ENCODE measurements around the gene ZRANB3. TPM values are rescaled to one million over a fixed set of nuclear protein-coding genes. Genes with fewer than 3 reads are reported as not detected.

ZRANB3 gene
- total and polyA plus RNA-seq, 10 of the 15 experiments (the other 5 are each of a cell fraction or from before 2014, with no cell fraction given), result 5.6 to 11.4 (median 9.9) TPM

- Histone ChIP-seq H2AFZ (ENCODE audit: control insufficient read depth, low read depth, low read length) (no peak overlapping the region), H3K79me2 (ENCODE audit: control insufficient read depth, insufficient read depth, low read length) (no peaks in the 10 kb centered on the region), H3K4me1 (ENCODE audit: control insufficient read depth, insufficient read depth, low read length) (no peaks in the 10 kb centered on the region), H3K36me3 (ENCODE audit: control insufficient read depth in 2 of 2, insufficient read depth in 2 of 2, low read length in 1 of 2) (peaks cover 0 to 2% of the 10 kb centered on the region in 2 experiments; a peak in 2 of 4 replicates), H3K4me2 (ENCODE audit: control insufficient read depth, insufficient read depth) (no peak overlapping the region), H3K27ac (ENCODE audit: control insufficient read depth, insufficient read depth) (no peak overlapping the region), H3K27me3 (replicated peaks in 1 of 2; ENCODE audit: control insufficient read depth in 2 of 2, insufficient read depth in 2 of 2, low read length in 1 of 2) (no peaks in the 10 kb centered on the region), H3K9ac (ENCODE audit: control insufficient read depth, insufficient read depth, low read length) (no peak overlapping the region), H3K4me3 (no peak overlapping the region), H3K9me3 (replicated peaks; ENCODE audit: control insufficient read depth, insufficient read depth, low read length) (no peaks in the 10 kb centered on the region), H4K20me1 (ENCODE audit: control insufficient read depth, insufficient read depth) (no peaks in the 10 kb centered on the region)
- FAIRE-seq, result peak; percentile 27
- in situ Hi-C loops (cut with MboI) (no loop called here), intact Hi-C loops (cut with micrococcal nuclease; ENCODE audit: unreplicated experiment) (no loop called here)
- ChIA-PET SMC1A (ENCODE audit: uncharacterized antibody, unreplicated experiment) (interaction anchor here (0.9 to 1.5 kb wide), 3 partner anchors 9 to 110 kb away, joined by 3 to 5 read pairs (median 3); no protein-coding TSS in a partner anchor), RAD21 (ENCODE audit: unreplicated experiment) (no interaction called here), POLR2A (no interaction called here), CTCF (interaction anchor here (1.2 kb wide), 1 partner anchor 10 kb away, joined by 4 read pairs; no protein-coding TSS in a partner anchor)
- no peak for DNase-seq (ENCODE audit: low read depth, low spot score)
- ATAC-seq, result no peak
- TF ChIP-seq DPF2 (IDR thresholded peaks at IDR 0.05), result no peak
- TF ChIP-seq PBX3 (IDR thresholded peaks at IDR 0.05; ENCODE audit: insufficient replicate concordance, low read depth, low read length), result no peak
- no peak for TF ChIP-seq MYB (IDR thresholded peaks at IDR 0.05; ENCODE audit: borderline replicate concordance, low read depth, low read length)
- no peak for TF ChIP-seq CUX1 (IDR thresholded peaks at IDR 0.05; ENCODE audit: insufficient replicate concordance, low read depth, low read length)
- no peak for TF ChIP-seq BCL11A (IDR thresholded peaks at IDR 0.05; ENCODE audit: low read depth, low read length)
- no peak for TF ChIP-seq CREM (IDR thresholded peaks at IDR 0.05; ENCODE audit: low read depth)
- no peak for TF ChIP-seq NR2C2 (IDR thresholded peaks at IDR 0.05; ENCODE audit: borderline replicate concordance, control insufficient read depth, insufficient read length, low read depth)
- TF ChIP-seq JUND (IDR thresholded peaks at IDR 0.05; ENCODE audit: low read depth, low read length), result no peak
- BruUV-seq (replicated peaks), result no TSS peak
Observed at GRCh38 chr2:135119582-135119981, 411.4 kb downstream of the ZRANB3 start.

Data from GM12878 (cell line).